ENCODE results near the gene ASPA.

DNA sequence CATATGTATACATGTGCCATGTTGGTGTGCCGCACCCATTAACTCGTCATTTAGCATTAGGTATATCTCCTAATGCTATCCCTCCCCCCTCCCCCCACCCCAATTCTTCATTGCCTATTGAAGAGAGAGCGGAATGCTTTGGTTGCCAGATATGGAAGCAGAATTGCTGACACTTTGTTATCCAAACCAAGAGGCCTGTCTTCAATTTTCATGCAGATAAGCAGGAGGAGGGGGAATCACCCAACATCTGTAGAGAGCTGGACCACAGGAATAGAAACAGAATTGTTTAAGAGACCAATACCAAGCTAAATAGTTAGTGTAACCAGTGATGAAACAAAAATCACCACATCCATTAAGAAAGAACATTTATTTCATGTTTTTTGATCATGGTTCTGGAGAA lies 7.1 kb downstream of the ASPA start:
- TF ChIP-seq, protein P1, sequence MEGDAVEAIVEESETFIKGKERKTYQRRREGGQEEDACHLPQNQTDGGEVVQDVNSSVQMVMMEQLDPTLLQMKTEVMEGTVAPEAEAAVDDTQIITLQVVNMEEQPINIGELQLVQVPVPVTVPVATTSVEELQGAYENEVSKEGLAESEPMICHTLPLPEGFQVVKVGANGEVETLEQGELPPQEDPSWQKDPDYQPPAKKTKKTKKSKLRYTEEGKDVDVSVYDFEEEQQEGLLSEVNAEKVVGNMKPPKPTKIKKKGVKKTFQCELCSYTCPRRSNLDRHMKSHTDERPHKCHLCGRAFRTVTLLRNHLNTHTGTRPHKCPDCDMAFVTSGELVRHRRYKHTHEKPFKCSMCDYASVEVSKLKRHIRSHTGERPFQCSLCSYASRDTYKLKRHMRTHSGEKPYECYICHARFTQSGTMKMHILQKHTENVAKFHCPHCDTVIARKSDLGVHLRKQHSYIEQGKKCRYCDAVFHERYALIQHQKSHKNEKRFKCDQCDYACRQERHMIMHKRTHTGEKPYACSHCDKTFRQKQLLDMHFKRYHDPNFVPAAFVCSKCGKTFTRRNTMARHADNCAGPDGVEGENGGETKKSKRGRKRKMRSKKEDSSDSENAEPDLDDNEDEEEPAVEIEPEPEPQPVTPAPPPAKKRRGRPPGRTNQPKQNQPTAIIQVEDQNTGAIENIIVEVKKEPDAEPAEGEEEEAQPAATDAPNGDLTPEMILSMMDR (IDR thresholded peaks at IDR 0.05): no peak
- TF ChIP-seq EP300 (IDR thresholded peaks at IDR 0.05): no peak
- TF ChIP-seq POLR2A (IDR thresholded peaks at IDR 0.05): no peak

Measured in tibial nerve (tissue), 4 donors.